GM11168 (cell line): ENCODE results near the gene FSCN2.

Source experiments
- in situ Hi-C: fragments of 300-500 bp; cut with MboI; formaldehyde crosslinking; loops from one replicate; pipeline ENCODE4 v1.12.0; 2022; ENCODE audit warnings: low sequenced_read_pairs; ENCODE audit not compliant: unreplicated experiment

The FSCN2 gene

DNA sequence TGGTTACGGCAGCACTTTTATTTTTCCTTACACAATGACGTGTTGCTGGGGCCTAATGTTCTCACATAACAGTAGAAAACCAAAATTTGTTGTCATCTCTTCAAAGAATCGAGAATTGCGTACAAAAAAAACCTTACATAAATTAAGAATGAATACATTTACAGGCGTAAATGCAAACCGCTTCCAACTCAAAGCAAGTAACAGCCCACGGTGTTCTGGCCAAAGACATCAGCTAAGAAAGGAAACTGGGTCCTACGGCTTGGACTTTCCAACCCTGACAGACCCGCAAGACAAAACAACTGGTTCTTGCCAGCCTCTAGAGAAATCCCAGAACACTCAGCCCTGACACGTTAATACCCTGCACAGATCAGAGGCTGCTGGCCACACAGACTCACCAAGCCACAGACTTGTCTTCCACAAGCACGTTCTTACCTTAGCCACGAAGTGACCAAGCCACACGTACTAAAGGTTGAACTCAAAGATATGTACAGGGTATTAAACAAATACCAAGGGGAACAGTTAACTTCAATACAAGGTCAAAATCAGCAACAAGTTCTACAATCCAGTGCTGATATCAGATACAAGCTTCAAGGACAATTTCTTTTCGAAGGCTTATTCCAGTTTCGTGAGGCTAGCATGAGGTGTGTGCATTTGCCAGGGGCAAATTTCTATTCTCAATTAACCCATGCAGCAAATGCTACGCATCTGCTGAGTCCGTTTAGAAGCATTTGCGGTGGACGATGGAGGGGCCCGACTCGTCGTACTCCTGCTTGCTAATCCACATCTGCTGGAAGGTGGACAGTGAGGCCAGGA, 18.0 kb upstream of the FSCN2 start:
- in situ Hi-C loops: no loop called here

GRCh38 chr17:81510785-81511553, 17.2 kb upstream of the FSCN2 start:
- in situ Hi-C loops: no loop called here

DNA sequence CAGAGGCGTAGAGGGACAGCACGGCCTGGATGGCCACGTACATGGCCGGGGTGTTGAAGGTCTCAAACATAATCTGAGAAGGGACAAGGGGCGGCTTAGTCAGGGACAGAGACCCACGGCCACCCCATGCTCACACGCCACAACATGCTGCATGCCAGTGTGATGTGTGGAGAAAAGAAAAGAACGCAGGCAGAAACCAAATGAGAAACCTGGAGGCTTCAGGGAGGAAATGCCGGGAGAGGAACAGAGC, 16.7 kb upstream of the FSCN2 start:
- in situ Hi-C loops: no loop called here

DNA sequence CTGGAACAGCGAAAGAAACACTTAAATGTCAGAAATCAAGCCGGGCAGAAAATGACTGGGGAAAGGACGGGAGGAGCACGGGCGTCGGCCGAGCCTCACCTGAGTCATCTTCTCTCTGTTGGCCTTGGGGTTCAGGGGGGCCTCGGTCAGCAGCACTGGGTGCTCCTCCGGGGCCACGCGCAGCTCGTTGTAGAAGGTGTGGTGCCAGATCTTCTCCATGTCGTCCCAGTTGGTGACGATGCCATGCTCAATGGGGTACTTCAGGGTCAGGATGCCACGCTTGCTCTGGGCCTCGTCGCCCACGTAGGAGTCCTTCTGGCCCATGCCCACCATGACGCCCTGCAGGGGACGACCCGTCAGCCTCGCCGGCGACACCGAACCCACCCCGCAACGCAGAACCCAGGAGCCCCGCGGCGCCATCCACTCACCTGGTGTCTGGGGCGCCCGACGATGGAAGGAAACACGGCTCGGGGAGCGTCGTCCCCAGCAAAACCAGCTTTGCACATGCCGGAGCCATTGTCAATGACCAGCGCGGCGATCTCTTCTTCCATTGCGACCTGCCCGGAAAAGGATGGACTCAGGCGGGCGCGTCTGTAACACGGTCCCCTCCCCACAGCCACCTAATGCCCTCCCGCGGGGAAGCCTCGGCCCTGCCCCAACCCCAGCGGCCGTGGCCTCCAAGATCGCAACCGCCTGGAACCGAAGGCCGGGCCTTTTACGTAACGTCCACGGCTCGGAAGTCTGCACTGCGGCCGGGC, 16.2 kb upstream of the FSCN2 start:
- in situ Hi-C loops: no loop called here

- in situ Hi-C loops: no loop called here
Measured at GRCh38 chr17:81512562-81513371, 15.4 kb upstream of the FSCN2 start, which contains the start of gene ACTG1. TSS of gene ACTG1 (minus strand) at chr17:81512799. CDS start at chr17:81512354, 445 bp downstream.

DNA sequence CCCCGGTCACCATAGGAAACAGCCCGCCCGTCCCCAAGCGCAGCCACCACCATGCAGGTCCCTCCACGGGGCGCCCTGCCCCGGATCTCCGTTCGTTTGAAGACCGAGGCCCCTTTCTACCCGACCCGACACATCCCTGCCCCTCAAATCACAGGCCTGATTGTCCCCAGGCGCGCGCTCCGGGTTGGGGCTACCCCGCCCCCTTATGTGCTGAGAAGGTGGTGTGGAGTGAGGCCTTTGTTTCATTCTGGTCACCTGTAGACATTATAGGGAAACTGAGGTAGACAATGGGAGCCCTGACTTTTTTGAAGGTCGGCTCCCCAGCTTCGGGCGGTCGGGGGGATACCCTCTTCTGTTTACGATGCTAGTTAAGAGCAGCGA, 14.8 kb upstream of the FSCN2 start:
- in situ Hi-C loops: no loop called here

DNA sequence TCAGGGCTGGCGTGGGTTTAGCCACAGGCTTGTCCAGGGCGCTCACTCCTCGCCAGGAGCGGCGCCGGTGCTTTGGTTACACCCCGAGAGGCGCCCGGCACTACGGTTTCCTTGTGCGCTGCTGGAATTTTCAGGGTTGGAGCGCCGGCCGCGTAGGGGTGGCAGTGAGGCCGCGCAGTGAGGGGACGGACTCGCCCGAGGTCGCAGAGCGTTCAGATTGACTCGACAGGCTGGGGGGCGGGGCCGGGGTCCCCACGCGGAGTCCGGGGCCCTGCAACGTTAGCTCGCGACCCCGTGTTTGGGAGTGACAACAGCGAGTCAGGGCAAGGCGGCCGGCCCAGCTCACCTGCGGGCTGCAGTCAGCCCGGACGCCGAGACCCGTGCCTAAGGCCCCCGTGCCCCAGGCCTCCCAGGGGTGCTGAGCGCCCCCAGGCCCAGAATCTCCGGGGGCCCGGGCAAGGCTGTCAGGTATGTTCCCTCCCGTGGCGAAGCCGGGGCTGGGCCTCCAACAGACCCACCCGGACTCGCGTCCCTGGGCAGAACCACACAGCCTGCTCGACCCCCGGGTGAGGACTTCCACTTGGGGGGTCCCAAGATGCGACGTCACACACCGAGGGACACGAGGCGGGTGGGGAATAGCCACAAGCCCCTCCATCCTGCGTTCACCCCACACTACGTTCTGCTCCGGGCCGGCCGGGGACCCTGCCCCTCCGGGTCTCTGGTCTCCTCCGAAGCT, 14.3 kb upstream of the FSCN2 start:
- in situ Hi-C loops: no loop called here

DNA sequence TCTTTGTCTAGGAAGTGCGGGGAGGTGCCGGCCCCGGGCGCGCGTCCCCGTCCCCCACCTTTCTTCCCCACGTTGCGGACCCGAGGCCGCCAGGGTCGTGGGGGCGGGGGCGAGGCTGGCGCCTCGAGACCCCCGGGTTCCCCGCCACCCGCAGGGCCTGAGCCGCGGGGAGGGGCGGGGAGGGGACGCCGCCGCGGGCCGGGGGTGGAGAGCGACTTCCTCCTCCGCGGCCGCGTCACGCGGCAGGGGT, 13.8 kb upstream of the FSCN2 start:
- in situ Hi-C loops: no loop called here

DNA sequence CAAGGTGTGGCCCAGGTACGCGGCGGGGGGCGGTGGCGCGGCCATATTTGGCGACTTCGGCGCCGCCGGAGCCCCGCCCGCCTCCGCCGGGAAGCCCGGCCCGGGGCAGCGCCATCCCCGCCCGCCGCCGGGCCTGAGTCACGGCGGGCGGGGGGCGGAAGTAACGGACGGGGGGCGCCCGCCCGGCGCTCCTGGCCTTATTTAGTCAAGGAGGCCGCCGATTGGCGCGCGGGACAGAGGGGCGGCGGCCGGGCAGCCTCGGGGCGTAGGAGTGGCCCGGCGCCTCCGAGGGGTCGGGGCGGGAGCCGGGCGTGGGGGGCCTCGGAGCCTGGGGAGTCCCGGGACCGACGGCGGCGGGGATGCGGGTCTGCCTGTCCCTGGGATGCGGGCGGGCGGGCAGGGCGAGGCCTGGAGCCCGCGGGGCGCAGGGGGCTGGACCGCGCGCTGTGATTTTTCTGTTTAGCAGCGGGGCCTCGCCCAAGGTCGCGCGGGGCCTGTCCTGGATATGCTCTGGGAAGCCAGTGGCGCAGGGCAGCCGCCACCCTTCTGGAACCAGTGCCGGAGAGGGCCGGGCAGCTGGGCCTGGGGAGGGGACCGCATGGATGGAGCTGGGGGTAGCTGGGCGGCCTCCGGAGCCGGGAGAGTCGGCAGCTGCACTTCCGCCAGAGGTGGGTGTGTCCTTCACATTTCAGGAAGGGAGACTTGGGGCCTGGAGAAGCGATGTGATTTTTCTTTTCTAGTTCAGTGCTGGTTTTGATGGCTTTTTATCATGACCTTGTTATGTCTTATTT, 13.2 kb upstream of the FSCN2 start:
- in situ Hi-C loops: no loop called here

- in situ Hi-C loops: no loop called here
Measured at GRCh38 chr17:81515530-81516041, 12.6 kb upstream of the FSCN2 start.

DNA sequence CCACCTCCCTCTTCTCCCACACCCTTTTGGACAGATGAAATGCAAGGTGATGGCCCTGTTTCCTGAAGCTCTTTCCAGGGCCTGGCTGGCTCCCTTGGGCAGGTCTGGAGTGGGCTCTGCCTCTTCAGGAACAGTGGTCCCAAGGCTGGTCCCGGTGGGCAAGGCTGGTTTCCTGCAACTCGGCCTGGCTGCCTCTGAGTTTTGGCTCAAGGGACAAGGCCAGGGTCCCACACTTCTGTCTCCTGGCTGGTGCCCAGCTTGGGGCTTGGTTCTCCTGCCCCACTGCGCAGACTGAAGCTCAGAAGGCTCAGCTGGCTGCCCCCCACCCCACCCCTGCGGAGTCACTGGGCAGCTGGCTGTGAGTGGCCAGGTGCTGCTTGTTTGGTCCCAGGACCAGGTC, 11.7 kb upstream of the FSCN2 start:
- in situ Hi-C loops: no loop called here

DNA sequence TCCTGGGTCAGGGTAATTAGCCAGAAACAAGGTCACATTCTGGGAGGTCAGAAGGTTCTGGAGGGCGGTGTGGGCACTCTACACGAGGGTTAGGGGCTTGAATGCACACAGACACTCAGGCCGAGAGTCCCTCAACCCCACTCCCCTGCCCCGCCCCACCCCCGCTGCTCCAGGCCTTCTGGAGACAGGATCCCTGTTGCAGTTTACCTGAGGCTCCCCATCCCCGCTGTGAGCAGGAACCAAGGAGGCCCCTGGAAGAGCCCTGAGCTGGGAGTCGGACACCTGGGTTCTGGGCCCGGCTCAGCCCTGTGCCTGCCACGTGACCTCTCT, 11.2 kb upstream of the FSCN2 start:
- in situ Hi-C loops: no loop called here

- in situ Hi-C loops: no loop called here
Measured at GRCh38 chr17:81517339-81518112, 10.7 kb upstream of the FSCN2 start.

DNA sequence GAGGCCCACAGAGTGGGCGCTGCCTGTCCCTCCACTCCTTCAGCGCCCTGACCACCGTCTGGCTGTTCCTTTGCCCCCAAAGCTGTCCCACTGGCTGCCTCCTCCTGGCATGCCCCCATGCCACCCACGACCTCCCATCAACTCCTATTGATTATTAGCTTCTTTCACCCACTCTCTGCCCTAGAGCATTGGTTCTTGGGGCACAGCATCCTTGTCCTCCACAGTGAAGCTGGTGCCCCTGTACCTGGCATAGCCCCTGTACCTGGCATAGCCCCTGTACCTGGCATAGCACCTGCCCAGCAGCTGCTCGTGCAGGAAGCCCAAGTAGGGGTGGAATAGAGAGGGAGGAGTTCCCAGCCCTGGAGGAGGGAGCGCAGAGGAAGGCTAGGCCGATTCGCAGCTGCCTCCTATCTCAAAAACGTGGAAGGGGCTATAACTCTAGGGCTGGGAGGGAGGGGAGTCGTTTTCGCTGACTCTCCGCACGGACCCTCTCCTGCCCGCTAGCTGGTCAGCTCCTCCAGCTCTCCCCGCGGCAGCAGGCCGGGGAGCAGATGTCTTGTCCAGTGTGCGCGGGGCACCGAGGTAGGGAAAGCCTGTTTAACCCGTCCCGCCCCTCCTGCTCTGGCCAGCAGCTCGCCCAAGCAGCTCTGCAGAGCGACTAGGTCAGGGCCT, 9.9 kb upstream of the FSCN2 start:
- in situ Hi-C loops: no loop called here

GRCh38 chr17:81518785-81519283, 9.3 kb upstream of the FSCN2 start:
- in situ Hi-C loops: no loop called here

DNA sequence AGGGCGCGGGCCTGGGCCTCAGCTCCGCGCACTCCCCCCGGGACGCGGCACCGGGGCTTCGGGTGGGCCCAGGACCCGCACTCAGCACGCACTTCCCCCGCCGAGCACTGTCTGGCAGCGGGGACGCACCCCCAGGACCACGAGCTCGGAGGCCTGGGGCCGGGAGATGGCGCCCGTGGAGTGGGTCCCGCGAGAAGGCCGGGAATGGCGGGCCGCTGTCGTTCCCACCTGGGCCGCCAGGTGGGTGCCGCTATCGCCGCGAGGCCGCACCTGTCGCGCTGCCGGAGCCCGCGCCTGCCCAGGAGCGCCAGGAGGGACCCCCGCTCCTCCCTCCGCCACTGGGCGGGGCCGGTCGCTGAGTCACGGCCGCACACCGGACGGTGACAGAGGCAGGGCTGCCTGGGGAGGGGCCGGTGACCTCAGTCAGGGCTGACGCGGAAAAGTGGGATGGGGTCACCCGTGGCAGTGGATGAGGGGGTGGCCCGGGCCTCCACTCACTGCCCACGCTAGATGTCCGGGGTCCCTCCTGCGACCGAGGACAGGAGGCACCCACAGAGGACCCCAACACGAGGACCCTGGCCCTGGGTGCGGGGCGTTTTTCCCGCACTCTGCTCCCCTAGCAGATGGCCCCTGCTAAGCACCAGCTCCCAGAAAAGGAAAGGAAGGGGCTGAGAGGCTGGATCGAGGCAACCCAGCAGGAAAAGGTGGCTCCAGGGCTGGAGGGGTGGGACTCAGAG, 8.7 kb upstream of the FSCN2 start:
- in situ Hi-C loops: no loop called here
